ENCODE results near the gene CSTF2. TPM values are rescaled to one million over a fixed set of nuclear protein-coding genes. Genes with fewer than 3 reads are reported as not detected.

The CSTF2 gene
- polyA plus RNA-seq, 1 experiment: 21.4 TPM

DNA sequence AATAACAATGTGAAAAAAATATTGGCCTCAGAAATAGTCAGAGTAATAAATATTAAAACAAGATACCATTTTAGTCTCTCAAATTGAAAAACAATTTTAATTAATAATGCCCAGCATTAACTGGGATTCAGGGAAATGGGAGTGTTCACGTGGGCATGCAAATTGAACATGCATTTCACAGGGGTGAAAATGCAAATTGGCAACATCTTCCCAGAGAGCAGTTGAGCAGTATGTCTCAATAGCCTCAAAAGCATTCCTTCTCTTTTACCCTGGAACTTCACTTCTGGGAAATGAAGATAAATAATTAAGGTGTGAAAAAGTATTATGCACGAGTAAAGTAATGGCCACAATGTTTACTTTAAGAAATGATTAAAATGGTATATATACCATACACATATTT is 32.6 kb downstream of the CSTF2 start:
- Histone ChIP-seq H3K36me3 (ENCODE audit: control insufficient read depth, insufficient read depth, low read length) (no peaks in the 10 kb centered on the region), H3K27me3 (ENCODE audit: control insufficient read depth, insufficient read depth, low read length) (no peaks in the 10 kb centered on the region), H3K4me3 (ENCODE audit: low read depth, low read length) (no peak overlapping the region)
- no peak for DNase-seq (ENCODE audit: low read depth)
- ChIA-PET CTCF (no interaction called here), POLR2A (no interaction called here)
- TF ChIP-seq, protein P1, sequence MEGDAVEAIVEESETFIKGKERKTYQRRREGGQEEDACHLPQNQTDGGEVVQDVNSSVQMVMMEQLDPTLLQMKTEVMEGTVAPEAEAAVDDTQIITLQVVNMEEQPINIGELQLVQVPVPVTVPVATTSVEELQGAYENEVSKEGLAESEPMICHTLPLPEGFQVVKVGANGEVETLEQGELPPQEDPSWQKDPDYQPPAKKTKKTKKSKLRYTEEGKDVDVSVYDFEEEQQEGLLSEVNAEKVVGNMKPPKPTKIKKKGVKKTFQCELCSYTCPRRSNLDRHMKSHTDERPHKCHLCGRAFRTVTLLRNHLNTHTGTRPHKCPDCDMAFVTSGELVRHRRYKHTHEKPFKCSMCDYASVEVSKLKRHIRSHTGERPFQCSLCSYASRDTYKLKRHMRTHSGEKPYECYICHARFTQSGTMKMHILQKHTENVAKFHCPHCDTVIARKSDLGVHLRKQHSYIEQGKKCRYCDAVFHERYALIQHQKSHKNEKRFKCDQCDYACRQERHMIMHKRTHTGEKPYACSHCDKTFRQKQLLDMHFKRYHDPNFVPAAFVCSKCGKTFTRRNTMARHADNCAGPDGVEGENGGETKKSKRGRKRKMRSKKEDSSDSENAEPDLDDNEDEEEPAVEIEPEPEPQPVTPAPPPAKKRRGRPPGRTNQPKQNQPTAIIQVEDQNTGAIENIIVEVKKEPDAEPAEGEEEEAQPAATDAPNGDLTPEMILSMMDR (IDR thresholded peaks at IDR 0.05; ENCODE audit: insufficient read depth, low read depth, low read length): no peak

DNA sequence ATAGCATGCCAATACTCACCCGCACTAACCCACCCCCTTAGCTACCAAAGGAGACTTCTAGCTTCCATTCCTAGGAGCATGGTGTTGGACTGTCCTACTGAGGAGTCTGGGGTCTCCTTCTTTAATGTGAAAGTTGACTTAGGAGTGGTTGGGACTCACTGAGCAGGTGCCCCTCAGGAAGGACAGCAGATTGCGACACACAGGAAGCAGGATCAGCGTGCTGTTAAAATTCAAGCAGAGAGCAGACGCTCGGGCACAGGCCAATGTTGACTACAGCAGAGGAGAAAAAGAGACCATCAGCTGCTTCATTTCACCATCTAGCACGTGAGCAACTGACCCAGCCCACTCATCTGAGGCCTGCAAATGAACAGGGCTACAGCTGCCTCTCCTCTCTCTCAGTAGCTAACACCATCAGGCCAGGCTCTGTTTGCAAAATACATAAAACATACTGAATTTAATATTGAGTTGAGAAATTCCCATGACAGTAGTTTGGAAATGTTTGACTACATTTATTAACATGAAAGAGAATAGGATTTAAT is 43.2 kb downstream of the CSTF2 start:
- POLR2A ChIA-PET: no interaction called here
- TF ChIP-seq, protein P1 (IDR thresholded peaks at IDR 0.05; ENCODE audit: insufficient read depth, low read depth, low read length): no peak
- no peaks in the 10 kb centered on the region for H3K27me3 ChIP-seq (ENCODE audit: control insufficient read depth, insufficient read depth, low read length)
- CTCF ChIA-PET: no interaction called here
- DNase-seq (ENCODE audit: low read depth): no peak
- no peaks in the 10 kb centered on the region for H3K36me3 ChIP-seq (ENCODE audit: control insufficient read depth, insufficient read depth, low read length)
- no peak overlapping the region for H3K4me3 ChIP-seq (ENCODE audit: low read depth, low read length)

DNA sequence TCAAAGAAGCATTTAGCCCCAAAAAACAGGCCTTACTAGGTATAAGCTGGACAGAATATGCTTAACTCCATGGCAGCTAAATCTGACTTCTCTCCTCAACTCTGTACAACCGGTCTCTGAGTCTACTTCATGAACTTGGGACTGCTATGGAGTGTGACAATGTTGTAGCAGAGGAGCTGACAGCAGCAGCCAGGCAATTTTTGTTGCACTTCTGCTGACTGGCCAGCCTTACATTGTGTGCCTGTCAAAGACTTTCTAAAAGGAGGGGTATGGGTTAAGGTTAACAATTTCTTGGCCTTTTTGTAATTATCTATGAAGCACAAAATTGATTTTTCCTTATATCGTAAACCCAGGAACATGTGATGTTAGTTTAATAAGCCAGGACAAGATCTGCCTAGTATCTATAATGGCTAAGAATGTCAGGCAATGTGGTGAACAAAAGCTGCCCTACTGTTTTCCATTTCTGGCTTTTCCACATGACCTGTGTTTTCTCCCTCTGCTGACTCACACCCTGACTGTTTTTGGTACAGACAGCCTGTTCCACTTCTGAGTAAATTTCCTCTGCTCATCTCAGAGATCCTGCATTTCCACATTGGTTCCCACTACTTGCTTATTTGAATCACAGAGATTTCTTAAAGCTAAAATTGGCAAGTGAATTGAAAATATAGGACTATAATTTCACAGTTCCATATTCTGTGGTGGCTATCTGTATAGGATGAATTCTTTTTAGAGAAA is 44.6 kb downstream of the CSTF2 start:
- Histone ChIP-seq H3K4me3 (ENCODE audit: low read depth, low read length) (no peak overlapping the region), H3K36me3 (ENCODE audit: control insufficient read depth, insufficient read depth, low read length) (no peaks in the 10 kb centered on the region), H3K27me3 (ENCODE audit: control insufficient read depth, insufficient read depth, low read length) (no peaks in the 10 kb centered on the region)
- CTCF ChIA-PET: no interaction called here
- TF ChIP-seq, protein P1 (IDR thresholded peaks at IDR 0.05; ENCODE audit: insufficient read depth, low read depth, low read length): no peak
- POLR2A ChIA-PET: no interaction called here
- no peak for DNase-seq (ENCODE audit: low read depth)

DNA sequence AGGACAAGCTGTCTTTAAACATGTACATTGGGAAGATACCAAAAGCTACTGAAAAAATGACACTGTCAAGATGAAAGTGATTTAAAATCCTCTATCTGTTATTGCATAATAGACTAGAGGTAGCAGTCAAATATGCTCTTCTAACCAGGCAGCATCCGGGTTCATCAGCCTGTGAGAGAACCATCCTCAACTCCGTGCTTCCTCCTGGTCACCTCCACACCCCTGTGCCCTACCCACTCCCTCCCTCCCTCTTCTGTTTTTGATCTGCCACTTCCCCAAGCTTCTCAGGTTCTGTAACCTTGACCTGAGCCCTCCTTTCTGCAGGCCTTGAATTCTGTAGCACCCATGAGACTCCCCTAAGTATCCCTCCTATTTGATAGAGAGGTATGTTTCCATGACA is 48.1 kb downstream of the CSTF2 start:
- DNase-seq (ENCODE audit: low read depth): no peak
- Histone ChIP-seq H3K27me3 (ENCODE audit: control insufficient read depth, insufficient read depth, low read length) (no peaks in the 10 kb centered on the region), H3K4me3 (ENCODE audit: low read depth, low read length) (no peak overlapping the region), H3K36me3 (ENCODE audit: control insufficient read depth, insufficient read depth, low read length) (no peaks in the 10 kb centered on the region)
- TF ChIP-seq, protein P1 (IDR thresholded peaks at IDR 0.05; ENCODE audit: insufficient read depth, low read depth, low read length): no peak
- POLR2A ChIA-PET: no interaction called here
- CTCF ChIA-PET: no interaction called here

DNA sequence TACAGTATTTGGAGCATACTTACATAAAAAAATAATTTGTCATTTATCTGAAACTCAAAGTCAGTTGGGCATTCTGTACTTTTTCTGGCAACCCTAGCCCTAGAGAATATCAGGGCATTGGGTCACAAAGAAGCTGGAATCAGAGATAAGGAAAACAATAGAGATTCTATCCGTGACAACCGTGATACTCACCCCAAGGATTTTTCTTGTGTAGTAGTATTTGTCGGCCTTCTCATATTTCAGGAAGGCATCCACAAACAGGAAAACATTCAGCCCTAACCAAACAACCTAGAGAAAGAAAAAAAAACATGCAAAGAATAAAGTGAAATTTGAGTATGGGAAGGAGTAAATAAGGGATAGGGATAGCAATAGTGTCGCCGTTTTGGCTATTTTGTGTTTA is 50.3 kb downstream of the CSTF2 start:
- no peak for DNase-seq (ENCODE audit: low read depth)
- Histone ChIP-seq H3K4me3 (ENCODE audit: low read depth, low read length) (no peak overlapping the region), H3K36me3 (ENCODE audit: control insufficient read depth, insufficient read depth, low read length) (no peaks in the 10 kb centered on the region), H3K27me3 (ENCODE audit: control insufficient read depth, insufficient read depth, low read length) (no peaks in the 10 kb centered on the region)
- TF ChIP-seq, protein P1 (IDR thresholded peaks at IDR 0.05; ENCODE audit: insufficient read depth, low read depth, low read length): no peak
- ChIA-PET CTCF (no interaction called here), POLR2A (no interaction called here)

Measured in BJ (cell line).